PC-9 (cell line): ENCODE measurements around the gene TMEM242. TPM values are rescaled to one million over a fixed set of nuclear protein-coding genes. Genes with fewer than 3 reads are reported as not detected.

ENCODE experiments used
- BruUV-seq: library from RNA; stranded (reverse); fragments of 400-500 nt; replicated peaks from 2 replicates; lab custom pipeline; 2021; lab: Mats Ljungman, UMichigan
- CTCF ChIA-PET: fragments of 300-600 bp; sonication (Branson Sonifier 250); formaldehyde crosslinking; loops from one replicate; lab custom pipeline; 2022; ENCODE audit warnings: antibody characterized with exemption; lab: Charles Lee
- POLR2A ChIA-PET: fragments of 300-600 bp; sonication (Branson Sonifier 250); formaldehyde crosslinking; loops from one replicate; lab custom pipeline; 2022; ENCODE audit warnings: antibody characterized with exemption; ENCODE audit not compliant: unreplicated experiment; lab: Charles Lee
- DNase-seq, 2 experiments: peaks; one replicate each; pipeline versions ENCODE4 v3.0.0 to v3.0.0-alpha.2; 2015 to 2022; ENCODE audit warnings: mixed read lengths in 1 of 2
- H2AFZ ChIP-seq: fragments of 200-600 bp; sonication (generic); 2 replicates; pipeline ENCODE4 v1.8.1; 2017; ENCODE audit warnings: antibody characterized with exemption
- H3F3A ChIP-seq: fragments of 200-600 bp; sonication (generic); 2 replicates; pipeline ENCODE4 v1.8.1; 2017; ENCODE audit warnings: antibody characterized with exemption, mild to moderate bottlenecking, low read depth; ENCODE audit not compliant: insufficient read depth
- H3K27ac ChIP-seq: fragments of 200-600 bp; sonication (generic); 2 replicates; pipeline ENCODE4 v1.6.1; 2016; ENCODE audit warnings: mixed run types
- H3K27me3 ChIP-seq: fragments of 200-600 bp; sonication (generic); 2 replicates; pipeline ENCODE4 v1.6.1; 2016; ENCODE audit warnings: low read depth, mixed run types; ENCODE audit not compliant: insufficient read depth
- H3K36me3 ChIP-seq: fragments of 200-600 bp; sonication (generic); 2 replicates; pipeline ENCODE4 v1.6.1; 2016; ENCODE audit warnings: low read depth, mixed run types
- H3K4me1 ChIP-seq: fragments of 200-600 bp; sonication (generic); replicated peaks from 2 replicates; pipeline ENCODE4 v1.6.1; 2016; ENCODE audit warnings: mixed run types; ENCODE audit not compliant: insufficient read depth
- H3K4me2 ChIP-seq: fragments of 200-600 bp; sonication (generic); 2 replicates; pipeline ENCODE4 v1.6.1; 2017; ENCODE audit warnings: mixed run types
- H3K4me3 ChIP-seq: fragments of 200-600 bp; sonication (generic); 2 replicates; pipeline ENCODE4 v1.6.1; 2016; ENCODE audit warnings: mixed run types
- H3K79me2 ChIP-seq: fragments of 200-600 bp; sonication (generic); 2 replicates; pipeline ENCODE4 v1.6.1; 2017; ENCODE audit warnings: low read depth, mixed run types
- H3K9me2 ChIP-seq: fragments of 200-600 bp; sonication (generic); 2 replicates; pipeline ENCODE4 v1.8.1; 2017; ENCODE audit warnings: mild to moderate bottlenecking; ENCODE audit not compliant: insufficient read depth
- H3K9me3 ChIP-seq: fragments of 200-600 bp; sonication (generic); 2 replicates; pipeline ENCODE4 v1.8.1; 2016; ENCODE audit warnings: low read depth; ENCODE audit not compliant: insufficient read depth
- H4K20me1 ChIP-seq: fragments of 200-600 bp; sonication (generic); 2 replicates; pipeline ENCODE4 v1.8.1; 2017; ENCODE audit not compliant: insufficient read depth
- CTCF ChIP-seq: fragments of 200-600 bp; sonication (generic); conservative IDR thresholded peaks from 2 replicates; pipeline ENCODE4 v1.6.1; 2017; ENCODE audit warnings: mixed run types, antibody characterized with exemption, mild to moderate bottlenecking, moderate library complexity
- EZH2 ChIP-seq: fragments of 200-600 bp; sonication (generic); IDR thresholded peaks from 2 replicates; pipeline ENCODE4 v1.8.0; 2017; ENCODE audit warnings: antibody characterized with exemption, low read depth
- intact Hi-C: fragments of 100-400 bp; cut with micrococcal nuclease; formaldehyde crosslinking; loops from one replicate; pipeline ENCODE4 v1.10.0; 2022; ENCODE audit not compliant: unreplicated experiment
- total RNA-seq: library from RNA; stranded (reverse); gene quantifications from 2 replicates; pipeline ENCODE4 v1.2.3, GENCODE V29; 2021

TMEM242 gene
- total RNA-seq, 1 experiment from 2014 or later, result 8.1 TPM

- Histone ChIP-seq H3F3A (no peaks in the 10 kb centered on the region), H3K9me2 (no peaks in the 10 kb centered on the region), H4K20me1 (no peaks in the 10 kb centered on the region), H3K27ac (no peak overlapping the region), H2AFZ (no peak overlapping the region), H3K4me1 (no peaks in the 10 kb centered on the region), H3K36me3 (no peaks in the 10 kb centered on the region), H3K79me2 (no peaks in the 10 kb centered on the region), H3K4me2 (peak overlapping the region; percentile 86; the same call in 1 of the 2 replicates), H3K4me3 (no peak overlapping the region), H3K27me3 (no peaks in the 10 kb centered on the region), H3K9me3 (no peaks in the 10 kb centered on the region)
- intact Hi-C loops, result loop anchor here (10.0 kb wide), 3 partner anchors 78 to 708 kb away; no protein-coding TSS in a partner anchor
- ChIA-PET POLR2A (no interaction called here), CTCF (interaction anchor here (0.6 kb wide), 1 partner anchor 685 kb away, joined by 5 read pairs; no protein-coding TSS in a partner anchor)
- DNase-seq, result no peak
- BruUV-seq, result no TSS peak
- TF ChIP-seq CTCF (no peak), EZH2 (no peak)
These were observed 50.2 kb downstream of the TMEM242 start for GRCh38 chr6:157272866-157273755.

GRCh38 chr6:157272372-157272771 lies 50.9 kb downstream of the TMEM242 start:
- Histone ChIP-seq H3K9me2 (no peaks in the 10 kb centered on the region), H3K27ac (no peak overlapping the region), H3K4me2 (no peak overlapping the region), H4K20me1 (no peaks in the 10 kb centered on the region), H3K4me3 (no peak overlapping the region), H3K79me2 (no peaks in the 10 kb centered on the region), H3K4me1 (no peaks in the 10 kb centered on the region), H3K9me3 (no peaks in the 10 kb centered on the region), H3K36me3 (no peaks in the 10 kb centered on the region), H3F3A (no peaks in the 10 kb centered on the region), H2AFZ (no peak overlapping the region), H3K27me3 (no peaks in the 10 kb centered on the region)
- TF ChIP-seq EZH2 (no peak), CTCF (no peak)
- no TSS peak for BruUV-seq
- CTCF ChIA-PET, result no interaction called here
- DNase-seq, result no peak
- POLR2A ChIA-PET, result no interaction called here
- intact Hi-C loops, result loop anchor here (10.0 kb wide), 3 partner anchors 78 to 708 kb away; no protein-coding TSS in a partner anchor

GRCh38 chr6:157271911-157272310 lies 51.4 kb downstream of the TMEM242 start:
- Histone ChIP-seq H3K4me2 (no peak overlapping the region), H3K79me2 (no peaks in the 10 kb centered on the region), H3K9me2 (no peaks in the 10 kb centered on the region), H2AFZ (no peak overlapping the region), H3K36me3 (no peaks in the 10 kb centered on the region), H3K4me3 (no peak overlapping the region), H3K27me3 (no peaks in the 10 kb centered on the region), H4K20me1 (no peaks in the 10 kb centered on the region), H3K9me3 (no peaks in the 10 kb centered on the region), H3K27ac (no peak overlapping the region), H3K4me1 (no peaks in the 10 kb centered on the region), H3F3A (no peaks in the 10 kb centered on the region)
- BruUV-seq, result no TSS peak
- CTCF ChIA-PET, result no interaction called here
- POLR2A ChIA-PET, result no interaction called here
- DNase-seq, result no peak
- no peak for TF ChIP-seq EZH2
- no peak for TF ChIP-seq CTCF
- intact Hi-C loops, result loop anchor here (10.0 kb wide), 3 partner anchors 77 to 707 kb away; no protein-coding TSS in a partner anchor
